Breast epithelium (tissue), 3 donors: ENCODE results near the gene VPS35L.

Experiments
- POLR2A ChIP-seq: fragments of 450-650 bp; IDR thresholded peaks from one replicate; pipeline ENCODE4 v1.6.1; 2016; ENCODE audit warnings: antibody characterized with exemption, mild to moderate bottlenecking, moderate library complexity
- TF ChIP-seq, protein P1 (sequence below), 3 donors: fragments of 450-650 bp; IDR thresholded peaks; one replicate each; pipeline ENCODE4 v1.5.1; 2016 to 2017; ENCODE audit warnings: antibody characterized with exemption in 3 of 3, mild to moderate bottlenecking in 3 of 3, moderate library complexity in 3 of 3

DNA sequence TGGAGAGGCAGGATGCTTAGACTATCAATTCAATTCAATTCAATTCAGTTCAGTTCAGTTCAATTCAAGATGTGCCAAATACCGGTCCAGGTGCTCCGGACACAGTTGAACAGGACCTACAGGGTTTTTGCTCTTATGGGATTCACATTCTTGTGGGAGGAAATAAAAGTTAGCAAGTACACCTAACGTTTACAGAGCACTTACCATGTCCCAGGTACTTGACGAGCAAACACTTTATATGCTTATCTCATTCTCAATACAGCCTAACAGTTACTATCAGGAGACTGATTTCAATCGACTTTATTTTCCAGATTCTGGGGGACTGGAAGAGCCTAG, 33.1 kb upstream of the VPS35L start:
- TF ChIP-seq, protein P1, sequence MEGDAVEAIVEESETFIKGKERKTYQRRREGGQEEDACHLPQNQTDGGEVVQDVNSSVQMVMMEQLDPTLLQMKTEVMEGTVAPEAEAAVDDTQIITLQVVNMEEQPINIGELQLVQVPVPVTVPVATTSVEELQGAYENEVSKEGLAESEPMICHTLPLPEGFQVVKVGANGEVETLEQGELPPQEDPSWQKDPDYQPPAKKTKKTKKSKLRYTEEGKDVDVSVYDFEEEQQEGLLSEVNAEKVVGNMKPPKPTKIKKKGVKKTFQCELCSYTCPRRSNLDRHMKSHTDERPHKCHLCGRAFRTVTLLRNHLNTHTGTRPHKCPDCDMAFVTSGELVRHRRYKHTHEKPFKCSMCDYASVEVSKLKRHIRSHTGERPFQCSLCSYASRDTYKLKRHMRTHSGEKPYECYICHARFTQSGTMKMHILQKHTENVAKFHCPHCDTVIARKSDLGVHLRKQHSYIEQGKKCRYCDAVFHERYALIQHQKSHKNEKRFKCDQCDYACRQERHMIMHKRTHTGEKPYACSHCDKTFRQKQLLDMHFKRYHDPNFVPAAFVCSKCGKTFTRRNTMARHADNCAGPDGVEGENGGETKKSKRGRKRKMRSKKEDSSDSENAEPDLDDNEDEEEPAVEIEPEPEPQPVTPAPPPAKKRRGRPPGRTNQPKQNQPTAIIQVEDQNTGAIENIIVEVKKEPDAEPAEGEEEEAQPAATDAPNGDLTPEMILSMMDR (IDR thresholded peaks at IDR 0.05): no peak
- TF ChIP-seq POLR2A: no peak
